GM21786 (cell line): ENCODE data around the gene KCNAB2.

Experiments
- ATAC-seq: cut with Tn5 transposase; IDR thresholded peaks from one replicate; pipeline ENCODE4 v1.9.1; 2021; ENCODE audit not compliant: unreplicated experiment

The KCNAB2 gene

DNA sequence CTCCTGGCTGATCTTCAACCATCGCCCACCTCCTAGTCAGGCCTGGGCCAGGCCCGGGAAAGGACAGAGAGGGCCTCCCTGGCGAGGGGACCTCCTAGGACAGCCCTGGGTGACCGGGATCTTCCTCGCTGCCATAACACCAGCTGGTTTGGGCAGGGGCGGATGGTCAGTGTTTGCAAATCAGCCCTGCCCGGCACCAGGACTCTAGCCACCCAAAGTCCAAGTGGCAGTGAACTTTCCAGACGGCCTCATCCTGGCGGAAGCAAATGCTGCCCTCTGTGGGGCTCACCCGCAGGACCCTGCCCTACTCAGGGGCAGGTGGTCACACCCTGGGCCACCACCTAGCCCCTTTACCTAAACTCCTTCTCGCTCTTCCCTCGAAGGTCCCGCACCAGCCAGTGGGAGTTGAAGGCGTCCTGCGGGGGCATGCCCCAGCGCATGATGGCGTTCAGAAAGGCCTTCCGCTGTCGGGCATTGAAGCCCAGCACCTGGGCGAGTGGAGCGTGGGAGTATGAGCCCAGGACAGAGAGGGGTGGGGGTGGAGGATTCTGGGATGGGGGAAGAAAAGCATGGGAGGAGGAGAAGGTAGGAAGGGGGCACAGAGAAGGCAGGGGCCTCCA is 79.2 kb downstream of the KCNAB2 start:
- ATAC-seq = no peak

DNA sequence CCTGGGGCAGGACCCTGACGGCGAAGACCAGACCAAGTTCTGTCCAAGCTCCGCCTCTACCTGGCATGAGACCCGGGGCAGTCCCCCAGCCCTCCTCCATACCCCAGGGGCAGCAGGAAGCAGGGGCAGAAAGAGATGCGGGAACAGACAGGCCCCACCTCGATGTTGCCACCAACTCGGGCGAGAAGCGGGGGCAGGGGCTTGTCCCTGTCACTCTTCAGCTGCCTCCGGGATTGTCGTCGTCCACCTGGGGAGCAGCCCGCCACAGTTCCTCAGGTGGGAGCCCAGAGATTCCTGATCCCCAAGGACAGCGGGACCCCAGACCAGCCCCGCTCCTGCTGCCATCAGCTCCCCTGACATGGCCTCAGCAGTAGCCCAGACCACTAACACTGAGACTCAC is 79.7 kb downstream of the KCNAB2 start:
- ATAC-seq = no peak

DNA sequence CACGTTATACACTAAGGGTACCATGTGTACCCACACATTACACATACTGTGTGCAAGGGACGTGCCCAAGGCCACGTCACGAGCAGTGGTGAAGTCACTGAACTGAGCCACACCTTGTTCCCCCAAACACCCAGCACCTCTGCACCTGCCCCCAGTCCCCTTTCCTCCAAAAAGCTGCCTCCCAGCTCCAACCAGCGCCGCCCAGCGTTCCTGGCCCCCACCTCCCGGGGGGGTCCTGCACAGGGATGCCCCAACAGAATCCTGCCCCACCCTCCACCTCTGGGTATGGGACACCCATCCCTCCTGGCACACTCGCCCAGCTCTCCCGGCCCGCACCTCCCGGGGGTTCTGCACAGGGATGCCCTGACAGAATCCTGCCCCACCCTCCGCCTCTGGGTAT is 80.3 kb downstream of the KCNAB2 start:
- no peak for ATAC-seq

DNA sequence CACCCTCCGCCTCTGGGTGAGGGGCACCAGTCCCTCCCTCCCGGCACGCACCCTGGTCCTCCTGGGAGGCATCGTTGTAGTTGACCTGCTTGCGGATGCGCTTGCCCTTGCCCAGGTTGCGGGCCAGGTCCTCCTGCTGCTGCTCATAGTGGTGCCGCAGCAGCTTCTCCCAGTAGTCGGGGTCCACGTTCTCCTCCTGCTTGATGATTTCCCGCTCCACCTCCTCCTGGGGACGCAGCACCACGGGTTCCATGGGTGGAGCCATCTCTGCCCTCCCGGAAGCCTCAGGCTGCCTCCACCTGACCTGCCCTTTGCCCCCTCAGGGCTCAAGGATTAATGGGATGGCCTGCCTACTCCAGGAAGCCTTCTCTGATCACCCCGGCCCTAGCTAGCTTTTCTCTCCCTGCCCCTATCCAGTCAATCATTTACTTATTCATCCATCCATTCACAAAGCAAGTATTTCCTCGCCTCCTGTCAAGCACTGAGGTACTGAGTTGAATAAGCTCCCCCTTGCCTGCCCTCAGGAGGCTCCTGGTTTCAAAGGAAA is 80.9 kb downstream of the KCNAB2 start:
- no peak for ATAC-seq

DNA sequence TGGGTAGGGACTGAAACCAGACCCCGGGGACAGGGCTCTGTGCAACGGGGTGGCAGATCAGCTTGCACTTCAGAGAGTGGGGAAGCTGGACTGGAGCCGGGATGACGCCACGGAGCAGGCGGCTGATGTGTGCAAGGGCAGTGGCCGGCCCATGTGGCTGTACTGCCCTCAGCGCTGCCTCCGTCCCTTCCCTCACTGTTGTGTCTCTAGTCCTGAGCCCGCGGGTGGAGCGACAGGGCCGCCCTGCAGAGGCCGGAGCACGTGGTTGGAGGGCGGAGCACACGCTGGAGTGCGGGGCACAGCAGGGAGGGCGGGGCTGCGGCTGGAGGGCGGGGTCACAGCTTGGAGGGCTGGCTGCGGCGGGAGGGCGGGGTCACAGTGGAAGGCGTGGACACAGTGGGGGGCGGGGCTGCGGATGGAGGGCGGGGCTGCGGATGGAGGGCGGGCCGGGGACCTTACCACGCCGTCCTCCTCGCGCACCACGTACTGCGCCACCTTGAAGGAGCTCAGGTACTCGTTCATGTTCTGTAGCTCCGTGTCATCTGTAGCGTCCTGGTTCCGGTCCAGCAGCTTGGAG is 82.0 kb downstream of the KCNAB2 start:
- ATAC-seq = no peak

DNA sequence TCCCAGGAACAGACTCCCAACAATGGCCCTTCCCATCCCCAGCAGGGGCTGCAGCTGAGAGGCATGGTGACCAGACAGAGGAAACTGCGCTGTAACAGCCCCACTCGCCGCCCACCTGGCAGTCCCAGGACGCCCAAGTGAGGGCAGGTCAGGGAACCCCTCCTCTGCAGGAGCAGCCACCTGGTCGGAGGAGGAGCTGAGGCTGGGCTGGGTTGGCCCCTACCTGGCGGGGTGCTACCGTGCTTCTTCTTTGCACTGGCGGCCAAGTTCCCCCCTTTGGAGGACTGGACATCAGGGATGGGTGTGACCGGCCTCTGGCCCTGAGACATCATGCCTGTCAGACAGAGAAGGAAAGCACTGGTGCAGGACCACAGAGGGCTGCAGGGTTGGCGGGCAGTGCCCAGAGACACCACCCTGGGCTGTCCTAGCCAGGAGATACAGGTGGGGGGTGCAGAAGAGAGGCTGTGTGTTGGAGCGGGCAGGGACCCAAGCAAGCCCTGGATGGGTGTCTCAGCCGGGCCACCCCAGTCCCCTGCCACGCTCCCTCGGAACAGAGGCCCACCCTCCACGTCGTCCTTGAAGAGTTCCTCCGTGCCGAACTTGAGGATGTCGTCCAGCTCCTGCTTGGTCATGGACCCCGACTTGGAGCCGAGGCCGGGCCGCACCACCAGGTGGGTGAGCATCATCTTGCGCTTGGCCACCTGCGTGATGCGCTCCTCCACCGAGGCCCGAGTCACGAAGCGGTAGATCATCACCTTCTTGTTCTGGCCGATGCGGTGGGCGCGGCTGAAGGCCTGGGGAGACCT is 82.8 kb downstream of the KCNAB2 start:
- no peak for ATAC-seq

DNA sequence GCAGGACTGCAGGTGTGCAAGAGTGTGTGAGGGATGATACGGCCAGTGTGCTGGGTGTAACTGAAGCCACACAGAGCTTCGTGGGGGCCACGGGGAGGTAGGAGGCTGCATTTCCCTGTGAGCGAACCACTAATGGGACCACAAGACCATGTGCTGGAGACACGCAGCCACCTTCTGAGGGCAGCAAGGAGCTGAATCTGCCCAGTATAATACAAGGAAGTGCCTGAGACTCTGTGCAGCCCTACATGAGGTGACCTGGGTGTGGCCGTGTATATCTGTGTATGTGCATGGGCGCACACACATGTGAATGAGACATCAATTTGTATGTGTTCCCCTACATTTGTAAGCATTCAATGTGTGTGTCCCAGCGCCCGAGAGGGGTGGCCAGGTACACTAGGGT is 83.6 kb downstream of the KCNAB2 start:
- no peak for ATAC-seq

DNA sequence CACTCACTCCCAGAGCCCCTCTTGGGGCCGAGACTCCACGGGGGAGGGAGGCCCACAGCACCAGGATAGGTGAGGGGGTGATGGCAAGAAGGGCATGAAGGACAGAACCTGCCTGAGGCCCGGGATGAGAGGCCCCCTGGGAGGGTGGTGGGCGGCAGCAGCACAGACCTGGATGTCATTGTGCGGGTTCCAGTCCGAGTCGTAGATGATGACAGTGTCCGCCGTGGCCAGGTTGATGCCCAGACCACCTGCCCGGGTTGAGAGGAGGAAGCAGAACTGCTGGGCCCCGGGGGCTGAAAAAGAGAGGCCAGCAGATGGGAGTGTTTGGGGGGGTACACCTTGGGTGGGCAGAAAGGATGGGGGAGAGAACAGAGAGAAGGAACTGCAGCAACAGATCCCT is 84.3 kb downstream of the KCNAB2 start:
- no peak for ATAC-seq

DNA sequence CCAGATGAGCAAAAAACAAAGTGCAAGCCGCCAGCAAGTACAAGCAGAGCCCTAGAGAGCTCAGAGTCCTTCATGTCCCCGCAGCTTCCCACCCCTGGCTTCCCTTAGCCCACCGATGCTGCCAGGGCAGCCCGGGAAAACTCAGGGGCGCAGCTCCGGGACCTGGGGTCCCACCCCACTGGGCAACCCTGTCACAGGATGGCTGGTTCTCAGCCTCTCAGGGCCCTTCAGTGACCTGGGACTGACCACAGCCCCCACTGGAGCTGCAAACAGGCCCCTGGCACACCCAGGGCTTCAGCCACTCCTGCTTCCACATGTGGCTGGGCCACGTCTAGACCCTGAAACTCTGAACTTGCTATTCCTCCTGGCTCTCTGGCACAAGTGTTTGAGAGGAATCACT is 84.9 kb downstream of the KCNAB2 start:
- no peak for ATAC-seq

DNA sequence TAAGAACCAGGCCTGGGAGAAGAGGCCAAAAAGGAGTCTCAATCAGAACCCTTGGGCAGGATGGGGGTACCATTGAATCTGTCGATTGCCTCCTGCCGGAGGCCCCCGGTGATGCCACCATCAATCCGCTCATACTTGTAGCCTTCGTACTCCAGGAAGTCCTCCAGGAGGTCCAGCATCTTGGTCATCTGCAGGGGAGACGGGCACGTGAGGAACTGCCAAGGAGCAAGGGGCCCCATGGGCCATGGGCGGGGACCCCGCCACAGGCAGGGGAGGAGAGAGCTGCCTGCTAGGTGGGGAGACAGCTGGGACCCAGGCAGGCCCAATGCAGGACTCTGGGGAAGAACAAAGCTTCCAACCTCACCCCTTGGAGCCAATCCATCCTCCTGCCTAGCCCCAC is 85.9 kb downstream of the KCNAB2 start:
- no peak for ATAC-seq

DNA sequence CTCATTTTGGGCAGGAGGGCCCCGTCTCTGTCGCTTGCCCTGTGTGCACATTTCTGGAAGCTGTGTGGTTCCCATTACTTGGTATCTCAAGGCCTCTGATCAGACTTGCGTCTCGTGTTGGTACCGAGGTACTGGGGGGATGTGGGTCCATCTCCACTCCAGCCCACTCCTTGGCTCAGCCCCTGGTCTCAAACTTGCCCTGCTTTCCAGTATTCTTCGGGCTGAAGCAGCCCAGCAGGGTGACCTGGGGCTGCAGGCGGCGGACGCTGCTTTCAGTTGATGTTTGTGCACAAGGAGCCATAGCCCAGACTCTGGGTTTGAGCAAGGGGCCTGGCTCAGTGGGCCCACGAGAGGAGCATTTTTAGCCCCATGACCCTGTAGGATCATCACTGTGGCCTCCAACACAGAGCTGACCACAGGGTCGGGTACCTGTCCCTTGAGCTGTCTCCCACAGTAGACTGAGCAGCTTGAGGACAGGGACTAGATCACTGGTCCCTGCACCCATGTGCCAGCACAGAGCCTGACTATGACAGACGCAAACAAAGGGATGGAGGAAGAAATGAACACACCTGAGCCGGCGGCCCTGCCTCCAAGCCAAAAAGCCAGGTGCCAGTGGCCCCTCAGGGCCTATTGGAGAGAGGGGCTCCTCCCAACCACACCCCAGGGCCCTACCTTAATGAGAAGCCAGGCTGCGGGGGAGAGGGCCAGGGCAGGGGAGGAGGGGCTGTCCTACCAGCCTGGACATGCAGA is 87.6 kb downstream of the KCNAB2 start:
- no peak for ATAC-seq

DNA sequence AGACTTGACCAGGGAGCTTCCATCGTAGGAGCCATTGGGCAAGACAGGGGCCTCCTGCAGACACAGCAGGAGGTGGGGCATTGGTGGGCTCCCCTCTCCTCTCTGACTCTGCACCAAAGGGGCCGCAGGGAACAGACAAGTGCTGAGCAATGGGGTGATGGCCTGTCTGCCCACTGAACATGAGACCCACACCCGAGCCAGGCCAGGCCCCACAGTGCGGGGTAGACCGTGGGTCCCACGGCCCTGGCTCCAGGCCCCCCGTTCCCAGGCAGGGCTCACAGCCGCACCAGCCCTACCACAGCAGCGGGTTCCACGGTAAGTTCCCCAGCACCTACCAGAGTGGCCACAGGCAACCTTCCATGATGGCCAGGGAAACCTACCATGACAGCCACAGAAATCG is 88.5 kb downstream of the KCNAB2 start:
- no peak for ATAC-seq

DNA sequence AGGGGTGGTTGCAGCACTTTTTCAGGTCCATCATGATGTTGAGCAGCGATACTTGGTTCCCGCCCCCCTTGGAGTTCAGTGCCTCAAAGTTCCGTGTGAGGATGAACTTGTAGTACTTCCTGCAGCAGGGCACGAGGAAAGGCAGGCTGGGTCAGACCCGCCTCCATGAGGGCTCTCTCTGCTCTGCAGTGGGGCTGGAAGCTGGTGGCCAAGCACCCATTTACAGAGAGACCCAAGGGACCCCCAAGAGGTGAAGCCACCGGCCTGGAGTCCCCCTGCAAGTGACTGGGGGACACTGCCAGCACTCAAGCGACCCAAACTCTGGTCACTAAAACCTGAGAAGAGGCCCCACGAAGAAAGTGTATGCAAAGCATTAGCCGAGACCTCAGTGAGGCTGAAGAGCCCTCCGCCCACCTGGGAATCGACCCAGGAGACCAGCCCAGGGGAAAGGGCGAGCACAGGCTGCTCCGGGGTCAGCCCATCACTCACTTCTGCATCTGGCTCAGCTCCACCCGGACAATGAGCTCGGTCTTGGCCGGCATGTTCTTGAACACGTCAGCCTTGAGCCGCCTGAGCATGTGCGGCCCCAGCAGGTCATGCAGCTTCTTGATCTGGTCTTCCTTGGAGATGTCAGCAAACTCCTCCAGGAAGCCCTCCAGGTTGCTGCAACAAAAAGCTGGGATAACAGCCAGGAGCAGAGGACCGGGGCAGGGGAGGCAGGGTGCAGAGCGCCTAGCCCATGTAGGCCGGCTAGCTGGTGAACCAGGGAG is 89.2 kb downstream of the KCNAB2 start:
- ATAC-seq = no peak

DNA sequence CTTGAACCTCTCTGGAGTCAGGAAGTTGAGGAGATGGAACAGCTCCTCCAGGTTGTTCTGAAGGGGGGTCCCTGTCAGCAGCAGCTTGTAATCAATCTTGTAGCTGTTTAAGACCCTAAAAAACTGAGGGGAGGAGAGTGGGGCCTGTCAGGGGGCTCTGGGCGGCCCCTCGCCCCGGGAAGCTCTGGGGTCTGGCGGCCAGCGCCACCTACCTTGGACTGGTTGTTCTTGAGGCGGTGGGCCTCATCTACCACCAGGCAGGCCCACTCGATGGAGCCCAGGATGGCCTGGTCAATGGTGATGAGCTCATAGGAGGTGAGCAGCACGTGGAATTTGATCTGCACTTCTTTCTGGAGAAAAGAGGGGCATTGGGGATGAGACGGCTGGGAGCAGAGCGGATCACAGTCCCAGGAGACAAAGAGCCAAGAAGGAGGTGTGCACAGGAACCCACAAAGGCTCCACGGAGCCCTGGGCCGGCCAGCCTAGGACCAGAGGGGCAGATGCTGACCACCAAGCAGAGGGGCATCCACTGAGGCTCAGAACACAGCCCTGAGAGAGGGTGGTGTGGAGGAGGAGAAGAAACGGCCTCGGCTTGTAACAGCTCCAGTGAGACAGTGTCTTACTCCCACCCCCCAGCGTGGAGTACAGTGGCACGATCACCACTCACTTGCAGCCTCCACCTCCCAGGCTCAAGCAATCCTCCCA is 91.0 kb downstream of the KCNAB2 start:
- ATAC-seq = no peak

DNA sequence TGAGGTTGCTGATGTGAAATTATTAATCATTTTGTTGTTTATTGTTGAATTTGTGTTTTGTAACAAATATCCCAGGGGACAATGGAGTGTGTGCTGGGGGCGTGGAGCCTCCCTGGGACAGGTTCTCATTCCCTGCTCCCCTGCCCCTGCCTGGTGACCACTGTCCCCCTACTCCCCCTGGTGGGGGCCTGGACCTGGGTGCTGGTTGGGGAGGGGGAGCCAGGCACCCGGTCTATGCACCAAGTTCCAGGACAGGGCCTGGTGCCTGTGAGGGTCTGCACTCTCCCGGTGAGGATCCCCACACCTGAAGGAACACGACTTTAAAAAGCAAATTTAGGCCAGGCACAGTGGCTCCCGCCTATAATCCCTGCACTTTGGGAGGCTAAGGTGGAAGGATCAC is 92.1 kb downstream of the KCNAB2 start:
- no peak for ATAC-seq

DNA sequence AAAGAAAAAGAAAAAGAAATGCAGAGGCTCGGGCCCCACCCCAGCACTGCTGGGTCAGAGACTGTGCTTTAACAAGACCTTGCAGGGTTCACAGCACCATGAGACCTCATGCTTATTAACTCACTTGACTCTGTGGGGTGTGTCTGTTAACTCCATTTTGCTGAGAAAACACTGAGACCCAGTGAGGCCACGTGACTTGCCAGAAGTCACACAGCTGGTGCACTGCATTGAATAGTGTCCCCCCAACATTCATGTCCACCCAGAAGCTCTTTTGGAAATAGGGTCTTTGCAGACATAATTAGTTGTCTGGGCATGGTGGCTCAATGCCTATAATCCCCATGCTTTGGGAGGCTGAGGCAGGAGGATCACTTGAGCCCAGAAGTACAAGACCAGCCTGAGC is 94.7 kb downstream of the KCNAB2 start:
- ATAC-seq = no peak

DNA sequence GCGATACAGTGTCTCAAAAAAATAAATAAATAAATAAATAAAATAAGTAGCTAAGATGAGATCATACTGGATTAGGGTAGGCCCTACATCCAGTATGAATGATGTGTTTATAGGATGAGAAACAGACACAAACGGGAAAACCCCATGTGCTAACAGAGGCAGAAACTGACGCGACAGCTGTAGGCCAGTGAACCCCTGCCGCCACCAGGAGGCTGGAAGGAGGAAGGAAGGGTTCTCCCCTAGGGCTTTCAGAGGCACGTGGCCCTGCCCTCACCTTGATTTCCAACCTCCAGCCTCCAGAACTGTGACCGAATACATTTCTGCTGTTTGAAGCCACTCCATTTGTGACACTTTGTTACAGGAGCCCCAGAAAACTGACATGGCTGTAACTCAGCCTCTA is 95.9 kb downstream of the KCNAB2 start:
- ATAC-seq = no peak

DNA sequence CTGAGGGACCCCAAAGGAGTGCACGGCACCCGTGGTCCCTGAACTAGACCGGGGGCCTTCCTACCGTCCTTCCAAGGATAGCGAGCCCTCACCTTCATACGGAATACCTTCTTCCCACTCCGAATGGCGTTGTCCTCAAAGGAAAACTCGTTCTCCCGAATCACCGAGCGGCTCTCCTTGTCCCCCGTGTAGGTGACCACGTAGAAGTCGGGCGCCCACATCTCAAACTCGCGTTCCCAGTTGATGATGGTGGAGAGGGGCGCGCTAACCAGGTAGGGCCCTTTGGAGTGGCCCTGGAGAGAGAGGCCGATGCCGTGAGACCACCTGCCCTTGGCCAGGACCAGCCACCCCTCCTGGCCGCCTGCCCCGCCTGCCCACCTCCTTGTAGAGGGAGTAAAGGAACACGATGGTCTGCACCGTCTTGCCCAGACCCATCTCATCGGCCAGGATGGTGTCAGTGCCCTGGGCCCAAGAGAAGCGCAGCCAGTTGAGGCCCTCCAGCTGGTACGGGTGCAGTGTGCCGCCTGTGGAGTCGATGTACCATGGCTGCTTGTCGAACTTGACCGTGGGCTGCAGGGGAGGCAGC is 96.4 kb downstream of the KCNAB2 start:
- ATAC-seq = no peak

DNA sequence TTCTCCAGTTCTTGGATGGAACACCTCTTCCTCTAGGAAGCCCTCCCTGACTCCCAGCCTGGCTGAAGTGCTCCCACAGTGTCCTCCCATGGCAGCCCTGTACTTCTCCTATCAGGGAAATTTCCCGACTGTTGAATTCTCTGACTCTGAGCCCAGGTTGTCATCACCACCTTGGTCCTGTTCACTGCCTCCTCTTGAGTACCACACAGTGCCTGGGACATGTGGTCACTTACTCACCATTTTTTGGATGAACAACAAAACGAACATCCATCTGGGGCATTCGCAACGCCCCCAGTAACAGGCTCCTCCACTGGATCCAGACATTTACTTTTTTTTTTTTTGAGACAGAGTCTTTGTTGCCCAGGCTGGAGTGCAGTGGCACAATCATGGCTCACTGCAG is 97.0 kb downstream of the KCNAB2 start:
- no peak for ATAC-seq

DNA sequence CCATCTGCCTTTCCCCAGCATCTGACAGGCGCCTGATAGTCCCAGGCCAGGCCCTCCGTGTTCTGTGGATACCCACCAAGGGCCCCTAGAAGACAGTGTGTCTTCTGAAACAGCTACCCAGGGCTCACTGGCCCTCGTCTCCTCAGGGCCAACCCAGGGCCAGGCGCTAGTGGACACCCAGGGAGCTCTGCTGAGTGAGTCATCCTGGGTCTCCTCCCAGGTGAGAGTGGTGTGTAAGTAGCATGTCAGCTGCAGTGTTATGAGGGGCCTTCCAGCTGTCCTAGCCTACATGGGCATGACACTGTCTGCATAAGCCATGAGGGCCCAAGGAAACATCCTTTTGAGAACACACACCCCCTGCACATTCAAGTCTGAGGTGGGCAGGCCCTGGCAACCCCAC is 97.7 kb downstream of the KCNAB2 start:
- ATAC-seq = no peak
